GM19468 (cell line): ENCODE data around the gene FAM120B.
"Not testable (repeated sequence)": the region's sequence is repeated elsewhere in the genome, so short reads cannot be mapped to it uniquely, and the experiment has no call there.

Source experiments
- ATAC-seq: cut with Tn5 transposase; IDR thresholded peaks from one replicate; pipeline ENCODE4 v1.9.1; 2021; ENCODE audit warnings: mild to moderate bottlenecking, moderate library complexity, moderate number of reproducible peaks; ENCODE audit not compliant: unreplicated experiment; ENCODE audit errors: extremely low read depth

The FAM120B gene

DNA sequence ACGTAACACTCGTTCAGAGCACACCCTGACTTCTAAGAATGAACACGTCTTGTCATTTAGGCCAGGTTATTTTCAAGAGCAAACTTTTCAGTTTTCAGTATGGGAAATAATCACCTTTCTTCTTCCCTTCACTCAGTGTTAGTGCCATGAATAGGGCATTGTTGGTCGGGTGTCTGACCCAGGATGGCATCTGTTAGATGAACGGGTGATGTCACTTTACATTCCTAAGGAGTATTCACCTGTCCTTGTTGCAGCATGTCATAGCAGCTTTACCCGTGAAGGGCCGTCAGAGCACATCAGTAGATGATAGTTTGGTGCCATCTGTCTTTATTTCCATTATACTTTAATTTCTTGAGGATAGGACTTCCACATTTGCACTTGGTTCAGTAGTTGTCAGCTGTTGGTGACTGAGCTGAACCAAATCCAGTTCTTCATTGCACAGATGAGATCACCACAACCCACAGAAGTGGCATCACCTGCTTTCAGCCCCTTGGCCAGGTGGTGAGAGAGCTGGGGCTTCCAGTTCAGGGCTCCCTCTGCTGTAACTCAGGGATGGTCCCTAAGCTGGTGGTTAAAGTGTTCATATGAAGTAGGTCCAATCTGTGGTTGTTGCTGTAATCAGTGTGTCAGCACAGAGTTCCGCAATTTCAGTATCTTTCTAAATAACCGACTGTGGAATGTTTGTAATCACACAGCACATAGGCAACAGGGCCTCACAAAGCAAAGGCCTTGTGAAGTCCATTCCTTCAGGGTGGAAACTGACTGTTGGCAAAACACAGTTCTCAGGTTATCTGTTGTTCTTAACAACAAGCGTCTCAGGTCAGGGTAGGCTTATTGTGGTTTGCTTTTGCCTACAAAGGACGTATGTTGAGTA lies 68.2 kb downstream of the FAM120B start:
- no peak for ATAC-seq

DNA sequence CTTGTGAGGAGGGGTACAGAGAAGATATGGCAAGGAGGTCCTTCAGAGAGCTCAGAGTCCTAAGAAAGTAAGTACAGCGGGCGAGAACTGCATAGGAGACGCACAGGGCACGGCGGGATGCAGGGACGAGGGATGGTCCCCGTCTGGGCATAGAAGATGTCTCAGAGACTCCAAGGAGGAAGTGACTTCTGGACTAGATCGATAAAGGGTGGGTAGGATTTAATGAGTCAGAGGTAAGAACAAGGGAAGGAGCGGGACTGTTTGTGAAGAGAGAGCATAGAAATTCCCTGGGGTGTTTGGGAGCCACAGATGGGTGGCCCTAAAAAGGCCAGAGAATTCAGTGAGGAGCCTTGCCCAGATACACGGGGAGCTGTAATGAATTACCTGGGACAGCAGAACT lies 69.1 kb downstream of the FAM120B start:
- ATAC-seq = no peak

DNA sequence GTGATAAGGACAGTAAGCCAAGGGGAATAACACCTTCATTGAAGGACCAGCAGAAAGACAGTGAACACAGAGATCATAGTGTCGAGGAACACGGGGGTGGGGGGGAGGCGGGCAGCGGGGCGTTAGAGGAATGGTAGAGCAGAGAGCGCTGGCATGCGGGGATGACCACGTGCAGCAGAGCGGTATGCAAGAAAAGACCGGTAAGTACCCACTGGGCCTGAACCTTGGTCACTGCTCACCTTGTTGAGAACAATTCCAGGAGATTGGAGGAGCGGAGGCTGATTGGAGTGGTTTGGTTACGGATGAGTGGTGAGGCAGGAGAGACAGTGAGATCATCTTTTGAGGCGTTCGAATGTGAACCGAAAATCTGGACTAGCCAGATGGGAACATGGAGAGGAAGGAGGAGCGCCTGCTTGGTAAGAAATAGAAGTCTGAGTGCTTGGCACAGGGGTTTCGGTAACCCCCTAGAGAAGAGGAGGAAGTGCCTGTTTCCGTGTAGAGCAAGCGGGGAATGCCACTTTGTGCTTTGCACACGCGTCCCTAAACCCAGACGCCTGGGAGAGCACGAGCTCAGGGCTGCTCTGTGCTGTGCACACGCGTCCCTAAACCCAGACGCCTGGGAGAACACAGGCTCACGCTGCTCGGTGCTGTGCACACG lies 70.0 kb downstream of the FAM120B start:
- no peak for ATAC-seq

DNA sequence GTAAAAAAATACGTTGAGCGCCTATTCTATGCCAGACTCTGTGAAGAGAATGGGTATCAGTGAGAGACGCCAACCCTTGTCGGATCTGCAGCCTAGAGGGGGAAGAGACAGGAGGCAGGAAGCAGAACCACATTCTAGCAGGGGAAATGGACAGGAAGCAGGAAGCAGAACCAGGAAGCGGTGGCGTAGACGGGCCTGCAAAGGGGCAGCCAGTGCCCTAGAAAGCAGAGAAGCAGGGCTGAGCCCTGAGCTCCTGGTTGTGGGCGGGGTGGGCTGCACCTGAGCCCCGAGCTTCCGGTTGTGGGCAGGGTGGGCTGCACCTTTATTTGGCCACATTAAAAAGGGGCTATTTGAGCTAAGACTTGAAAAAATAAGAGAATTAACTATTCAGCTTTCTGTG lies 71.9 kb downstream of the FAM120B start:
- ATAC-seq = no peak

DNA sequence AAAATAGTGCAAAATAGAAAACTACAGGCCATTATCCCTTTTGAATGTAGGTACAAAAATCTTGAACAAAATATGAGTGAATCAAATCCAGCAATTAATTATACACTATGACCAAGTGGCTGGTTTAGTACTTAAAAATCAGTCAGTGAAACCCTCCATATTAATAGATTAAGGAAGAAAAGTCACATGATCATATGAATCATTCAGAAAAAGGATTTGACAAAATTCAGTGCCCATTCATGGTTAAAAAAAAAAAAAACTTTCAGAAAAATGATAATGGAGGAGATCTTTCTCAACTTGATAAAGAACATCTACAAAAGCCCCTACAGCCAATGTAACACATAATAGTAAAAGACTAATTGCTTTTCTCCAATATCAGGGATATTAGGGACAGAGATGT lies 75.0 kb downstream of the FAM120B start:
- ATAC-seq = no peak

DNA sequence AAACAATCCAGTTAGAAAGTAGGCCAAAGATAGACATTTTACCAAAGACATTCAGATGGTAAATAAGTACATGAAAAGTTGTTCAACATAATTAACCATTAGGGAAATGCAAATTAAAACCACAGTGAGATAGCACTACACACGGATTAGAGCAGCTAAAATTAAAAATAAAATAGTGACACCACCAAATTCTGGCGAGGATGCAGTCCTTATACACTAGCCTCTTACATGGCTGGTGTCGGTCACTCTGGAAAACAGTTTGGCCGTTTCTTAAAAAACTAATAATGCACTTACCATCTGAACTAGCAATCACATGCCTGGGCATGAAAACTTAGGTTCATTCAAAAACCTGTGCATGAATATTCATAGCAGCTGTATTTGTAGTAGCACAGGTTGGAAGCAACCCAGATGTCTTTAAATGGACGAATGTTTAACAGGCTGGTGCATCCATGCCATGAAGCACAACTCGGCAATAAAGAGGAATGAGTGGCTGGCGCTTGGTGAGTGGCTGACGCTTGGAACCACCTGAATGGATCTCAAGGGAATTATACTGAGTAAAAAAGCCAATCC lies 77.0 kb downstream of the FAM120B start:
- no peak for ATAC-seq

DNA sequence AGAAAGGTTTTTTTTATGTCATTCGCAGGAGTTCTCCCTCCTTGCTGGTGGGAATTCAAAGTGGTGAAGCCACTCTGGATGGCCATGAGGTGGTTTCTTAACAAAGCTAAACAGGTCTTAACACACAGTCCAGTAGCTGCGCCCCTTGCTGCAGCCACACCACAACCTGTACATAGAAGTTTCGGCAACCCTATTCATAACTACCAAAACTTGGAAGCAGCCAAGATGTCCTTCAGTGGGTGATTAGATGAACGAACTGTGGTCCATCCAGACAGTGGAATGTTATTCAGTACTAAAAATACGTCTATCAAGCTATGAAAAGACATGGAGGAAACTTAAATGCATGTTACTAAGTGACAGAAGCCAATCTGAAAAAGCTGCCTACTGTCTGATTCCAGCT lies 78.9 kb downstream of the FAM120B start:
- ATAC-seq = no peak

DNA sequence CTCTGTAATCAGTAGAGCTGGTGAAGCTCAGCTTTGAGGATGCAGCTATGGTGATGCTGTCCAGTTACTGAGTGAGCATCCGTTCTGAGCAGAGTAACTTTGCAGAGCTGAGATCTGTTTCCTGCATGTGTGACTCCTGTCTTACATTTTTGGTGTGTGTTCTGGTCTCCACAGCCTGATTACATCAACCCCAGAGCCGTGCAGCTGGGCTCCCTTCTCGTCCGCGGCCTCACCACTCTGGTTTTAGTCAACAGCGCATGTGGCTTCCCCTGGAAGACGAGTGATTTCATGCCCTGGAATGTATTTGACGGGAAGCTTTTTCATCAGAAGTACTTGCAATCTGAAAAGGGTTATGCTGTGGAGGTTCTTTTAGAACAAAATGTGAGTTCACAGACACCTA lies 81.6 kb downstream of the FAM120B start:
- no peak for ATAC-seq

DNA sequence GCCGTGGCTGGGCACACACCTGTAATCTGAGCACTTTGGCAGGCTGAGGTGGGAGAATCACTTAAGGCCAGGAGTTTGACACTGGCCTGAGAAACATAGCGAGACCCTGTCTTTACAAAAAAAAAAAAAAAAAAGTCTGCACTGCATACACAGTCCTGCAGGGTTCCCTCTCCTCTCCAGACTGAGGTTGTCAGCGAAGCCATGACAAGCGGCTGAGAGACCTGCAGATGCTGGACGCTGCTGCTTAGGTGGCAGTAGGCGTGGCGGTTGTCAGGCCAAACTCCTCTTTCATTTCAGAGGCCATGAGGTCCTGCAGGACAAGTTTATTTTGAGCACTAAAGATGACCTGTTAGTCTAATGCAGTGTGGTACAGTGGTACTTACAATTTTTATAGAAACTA lies 86.5 kb downstream of the FAM120B start:
- ATAC-seq = no peak

DNA sequence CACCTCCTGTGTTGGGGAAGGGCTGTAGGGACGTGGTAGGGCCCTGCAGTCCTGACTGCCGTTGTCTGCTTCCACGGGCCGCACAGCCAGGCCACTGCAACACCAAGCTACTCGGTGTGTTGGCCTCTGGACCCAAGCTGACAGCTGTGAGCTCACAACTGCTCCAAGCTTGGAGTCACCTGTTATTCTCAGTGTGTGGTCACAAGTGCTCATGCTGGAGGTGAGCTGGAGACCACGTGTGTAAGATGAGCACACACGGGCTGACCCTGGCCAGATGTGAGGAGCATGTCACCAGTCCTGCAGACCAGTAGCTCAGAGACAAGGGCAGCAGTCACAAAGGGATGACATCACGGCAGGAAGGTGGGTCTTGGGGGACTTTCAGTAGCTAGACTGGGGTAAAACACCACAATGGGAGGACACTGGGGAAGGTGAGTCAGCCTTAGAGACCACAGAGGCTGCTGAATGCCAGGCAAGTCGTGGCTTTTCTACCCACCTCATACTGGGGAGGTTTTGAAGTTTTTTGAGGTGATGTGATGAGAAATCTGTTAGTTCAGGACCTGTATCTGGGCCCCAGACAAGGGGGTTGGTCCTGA lies 87.3 kb downstream of the FAM120B start:
- ATAC-seq = no peak

DNA sequence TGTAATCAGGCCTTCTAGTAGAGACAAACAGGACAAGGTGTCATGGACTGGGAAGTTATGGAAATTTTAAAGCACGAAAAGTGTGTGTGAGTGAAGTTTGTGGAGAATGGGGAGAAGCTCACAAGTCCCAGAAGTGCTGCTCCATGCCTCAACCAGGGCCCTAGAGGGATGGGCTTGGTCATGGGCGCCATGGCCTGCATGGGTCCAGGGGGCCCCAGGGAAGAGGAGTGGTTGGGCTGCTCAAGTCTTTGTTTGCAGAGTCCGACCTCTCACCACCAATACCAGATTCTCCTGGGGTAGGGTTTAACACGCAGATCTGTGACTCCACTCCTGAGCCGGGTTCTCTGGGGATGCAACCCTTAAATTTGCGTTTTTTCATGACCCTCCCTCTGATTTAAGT lies 88.4 kb downstream of the FAM120B start:
- ATAC-seq = no peak

DNA sequence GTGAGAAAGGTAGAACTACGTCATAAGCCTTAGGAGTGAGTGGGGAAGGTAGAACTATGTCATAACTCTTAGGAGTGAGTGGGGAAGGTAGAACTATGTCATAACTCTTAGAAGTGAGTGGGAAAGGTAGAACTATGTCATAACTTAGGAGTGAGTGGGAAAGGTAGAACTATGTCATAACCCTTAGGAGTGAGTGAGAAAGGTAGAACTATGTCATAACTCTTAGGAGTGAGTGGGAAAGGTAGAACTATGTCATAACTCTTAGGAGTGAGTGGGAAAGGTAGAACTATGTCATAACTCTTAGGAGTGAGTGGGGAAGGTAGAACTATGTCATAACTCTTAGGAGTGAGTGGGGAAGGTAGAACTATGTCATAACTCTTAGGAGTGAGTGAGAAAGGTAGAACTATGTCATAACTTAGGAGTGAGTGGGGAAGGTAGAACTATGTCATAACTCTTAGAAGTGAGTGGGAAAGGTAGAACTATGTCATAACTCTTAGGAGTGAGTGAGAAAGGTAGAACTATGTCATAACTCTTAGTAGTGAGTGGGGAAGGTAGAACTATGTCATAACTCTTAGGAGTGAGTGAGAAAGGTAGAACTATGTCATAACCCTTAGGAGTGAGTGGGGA lies 92.3 kb downstream of the FAM120B start:
- ATAC-seq = not testable (repeated sequence)

DNA sequence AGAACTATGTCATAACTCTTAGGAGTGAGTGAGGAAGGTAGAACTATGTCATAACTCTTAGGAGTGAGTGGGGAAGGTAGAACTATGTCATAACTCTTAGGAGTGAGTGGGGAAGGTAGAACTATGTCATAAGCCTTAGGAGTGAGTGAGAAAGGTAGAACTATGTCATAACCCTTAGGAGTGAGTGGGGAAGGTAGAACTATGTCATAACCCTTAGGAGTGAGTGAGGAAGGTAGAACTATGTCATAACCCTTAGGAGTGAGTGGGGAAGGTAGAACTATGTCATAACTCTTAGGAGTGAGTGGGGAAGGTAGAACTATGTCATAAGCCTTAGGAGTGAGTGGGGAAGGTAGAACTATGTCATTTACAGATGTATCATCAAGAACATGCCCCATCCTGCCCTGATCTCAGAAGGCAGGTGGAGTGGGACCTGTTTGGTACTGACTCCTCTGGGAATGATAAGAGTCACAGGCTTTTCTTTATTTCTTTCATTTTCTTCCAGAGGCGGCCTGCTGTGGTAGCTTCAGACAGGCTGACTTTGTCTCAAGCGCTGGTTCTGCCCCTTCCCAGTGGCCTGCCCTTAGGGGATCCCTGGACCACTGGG lies 93.5 kb downstream of the FAM120B start:
- ATAC-seq = not testable (repeated sequence)

DNA sequence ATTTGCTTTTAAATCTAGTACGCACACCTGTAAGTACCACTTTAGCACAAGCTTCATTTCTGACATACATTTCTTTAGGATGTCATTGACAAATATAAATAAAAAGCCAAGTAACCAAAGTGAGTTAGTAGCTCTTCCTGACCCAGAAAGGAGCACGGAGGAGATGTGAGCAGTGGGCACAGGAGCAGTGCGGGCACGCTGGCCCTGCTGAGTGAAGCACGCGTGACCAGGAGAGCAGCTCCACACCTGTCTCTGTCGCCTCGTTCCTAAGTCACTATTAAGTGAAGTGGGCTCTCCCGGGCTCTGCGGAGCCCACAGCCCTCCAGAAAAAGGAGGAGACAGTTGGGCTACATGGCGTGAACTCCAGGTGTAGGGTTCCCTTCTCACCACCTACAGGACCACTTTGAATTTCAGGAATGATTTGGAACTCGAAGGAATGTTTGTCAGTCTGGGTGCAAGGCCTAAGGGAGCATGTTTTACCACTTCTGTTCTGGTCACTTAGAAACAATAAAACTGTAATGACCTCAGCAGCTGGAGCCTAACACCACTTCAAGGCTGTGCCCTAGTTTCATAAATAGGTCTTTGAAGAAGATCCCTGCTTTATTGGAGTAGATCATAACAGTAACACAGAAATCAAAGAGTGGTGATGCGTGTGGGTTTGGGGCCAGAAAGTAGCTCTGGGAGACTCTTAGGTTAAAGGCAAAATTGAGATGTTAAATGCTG lies 95.9 kb downstream of the FAM120B start:
- ATAC-seq = no peak

DNA sequence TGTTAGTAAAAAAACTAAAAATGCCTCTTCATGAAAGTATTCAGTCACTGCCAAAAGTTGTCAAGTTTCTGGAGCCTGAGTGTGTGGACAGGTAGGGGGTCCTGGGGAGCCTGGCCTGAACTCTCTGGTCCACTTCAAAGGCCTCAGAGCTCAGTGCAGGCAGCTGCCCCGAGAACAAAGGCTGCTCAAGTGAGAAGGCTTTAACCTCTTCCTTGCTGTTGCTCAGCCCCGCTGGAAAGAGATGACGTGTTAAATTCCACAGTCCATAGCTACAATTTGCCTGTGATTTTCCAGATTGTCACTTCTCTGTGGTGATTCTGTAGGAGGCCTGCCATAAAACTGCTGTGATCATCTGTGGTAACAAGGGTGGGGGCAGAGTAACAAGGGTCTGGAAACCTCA lies 96.9 kb downstream of the FAM120B start:
- no peak for ATAC-seq

DNA sequence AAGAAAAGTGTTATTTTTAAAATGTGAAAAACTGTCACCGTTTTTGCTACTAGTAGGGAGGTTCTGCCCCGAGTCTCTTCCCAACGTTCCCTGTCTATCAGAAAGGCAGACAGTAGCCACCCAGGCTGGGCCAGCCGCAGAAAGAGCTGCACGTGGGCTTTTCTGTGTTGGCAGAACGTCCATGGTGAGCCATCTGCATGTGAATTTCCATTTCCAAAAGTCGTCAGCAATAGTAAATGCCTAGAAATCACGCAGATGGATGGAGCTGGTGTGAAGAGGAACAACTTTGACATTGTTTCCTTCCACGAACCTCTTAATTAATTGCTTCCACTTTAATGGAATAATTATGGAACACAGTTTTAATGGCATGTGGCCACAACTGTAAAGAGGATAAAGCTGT lies 97.5 kb downstream of the FAM120B start:
- no peak for ATAC-seq

DNA sequence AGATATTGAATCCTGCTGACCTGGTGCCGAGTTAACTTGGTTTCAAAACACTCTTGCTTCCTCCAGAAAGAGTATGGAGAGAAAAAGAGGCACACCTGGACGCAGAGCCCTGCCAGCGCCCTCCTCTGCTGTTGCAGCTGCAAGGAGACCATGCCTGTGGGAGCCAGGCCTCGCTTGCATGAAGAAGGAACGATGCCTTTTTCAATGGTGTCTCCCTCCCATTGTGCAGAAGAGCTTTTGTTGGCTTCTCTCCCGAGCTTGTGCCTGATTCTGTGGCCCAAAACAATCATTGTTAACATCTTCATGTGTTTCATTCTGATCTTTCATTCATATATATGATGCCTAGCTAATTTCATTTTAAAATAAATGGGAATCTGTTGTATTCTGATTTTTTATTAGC lies 98.1 kb downstream of the FAM120B start:
- no peak for ATAC-seq

DNA sequence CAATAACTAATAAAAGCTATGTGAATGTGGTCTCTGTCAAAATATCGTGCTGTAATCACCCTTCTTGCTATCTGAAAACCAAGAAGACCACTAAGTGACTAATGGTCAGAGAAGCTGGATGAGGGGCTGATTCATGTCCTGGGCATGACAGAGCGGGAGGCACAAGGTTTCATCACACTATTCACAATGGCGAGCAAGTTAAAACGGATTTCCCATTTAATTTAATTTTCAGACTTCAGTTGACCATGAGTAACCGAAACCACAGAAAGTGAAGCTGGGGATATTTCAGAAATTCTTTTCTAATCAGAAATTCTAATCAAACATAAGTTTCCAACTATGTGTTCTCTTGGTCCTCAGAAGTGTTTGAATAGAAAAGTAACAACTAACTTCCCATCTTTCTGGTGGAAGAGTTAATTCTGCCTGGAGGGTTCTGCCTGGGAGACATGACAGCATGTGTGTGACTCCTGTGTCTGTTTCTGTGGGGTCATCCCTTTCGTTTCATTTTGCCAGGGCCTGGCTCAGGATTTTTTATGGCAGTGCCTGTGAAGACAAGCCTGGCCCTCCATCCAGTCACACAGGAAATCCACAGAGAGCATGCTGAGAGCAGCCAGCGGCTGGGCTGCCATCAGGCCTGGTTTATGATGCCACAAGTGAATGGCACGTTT lies 98.9 kb downstream of the FAM120B start:
- ATAC-seq = no peak

DNA sequence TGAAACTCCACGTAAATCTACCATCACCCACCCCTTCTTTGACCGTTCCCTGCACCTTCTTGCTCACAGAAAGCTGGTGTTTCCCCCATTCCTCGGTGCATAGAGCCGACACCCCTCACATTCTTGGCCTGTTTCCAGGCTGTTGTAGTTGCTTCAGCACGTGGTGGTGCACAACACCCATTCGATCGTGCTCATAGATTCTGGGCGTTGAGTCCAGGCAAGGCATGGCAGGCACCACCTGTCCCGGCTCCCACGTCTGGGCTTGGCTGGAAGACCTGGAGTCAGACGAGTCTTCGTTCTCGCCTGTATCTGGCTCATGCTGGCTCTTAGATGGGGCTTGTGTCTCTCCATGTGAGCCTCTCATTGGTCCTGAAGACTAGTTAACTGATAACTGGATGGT lies 100.6 kb downstream of the FAM120B start:
- no peak for ATAC-seq
